ENCODE measurements around the gene SLC2A1. TPM values are rescaled to one million over a fixed set of nuclear protein-coding genes. Genes with fewer than 3 reads are reported as not detected.

Gene SLC2A1
- total RNA-seq, 4 donors from 2014 or later, result 4.6 to 76.2 (median 28.2) TPM

GRCh38 chr1:42983693-42984092 lies 25.0 kb upstream of the SLC2A1 start:
- intact Hi-C loops (cut with DNase I; ENCODE audit: low total_unique reads), result no loop called here
- TF ChIP-seq POLR2A (IDR thresholded peaks at IDR 0.05) (no peak), CTCF (IDR thresholded peaks at IDR 0.05) (no peak)
- H3K4me1 ChIP-seq, result no peaks in the 10 kb centered on the region
- no peaks in the 10 kb centered on the region for H3K27me3 ChIP-seq
- DNase-seq, result no peak
- no peaks in the 10 kb centered on the region for H3K9me3 ChIP-seq
- no peak overlapping the region for H3K4me3 ChIP-seq
- no peaks in the 10 kb centered on the region for H3K36me3 ChIP-seq
- H3K27ac ChIP-seq, result no peak overlapping the region

GRCh38 chr1:42983253-42983652 lies 24.6 kb upstream of the SLC2A1 start:
- Histone ChIP-seq H3K27ac (no peak overlapping the region), H3K4me3 (no peak overlapping the region), H3K27me3 (no peaks in the 10 kb centered on the region), H3K36me3 (no peaks in the 10 kb centered on the region), H3K9me3 (no peaks in the 10 kb centered on the region), H3K4me1 (no peaks in the 10 kb centered on the region)
- DNase-seq, result no peak
- TF ChIP-seq POLR2A (IDR thresholded peaks at IDR 0.05), result no peak
- TF ChIP-seq CTCF (IDR thresholded peaks at IDR 0.05), result no peak
- intact Hi-C loops (cut with DNase I; ENCODE audit: low total_unique reads), result no loop called here

GRCh38 chr1:42982641-42983040 lies 24.0 kb upstream of the SLC2A1 start:
- Histone ChIP-seq H3K4me3 (no peak overlapping the region), H3K4me1 (no peaks in the 10 kb centered on the region), H3K27me3 (no peaks in the 10 kb centered on the region), H3K36me3 (no peaks in the 10 kb centered on the region), H3K27ac (no peak overlapping the region), H3K9me3 (no peaks in the 10 kb centered on the region)
- no peak for DNase-seq
- intact Hi-C loops (cut with DNase I; ENCODE audit: low total_unique reads), result no loop called here
- TF ChIP-seq CTCF (IDR thresholded peaks at IDR 0.05) (no peak), POLR2A (IDR thresholded peaks at IDR 0.05) (no peak)

GRCh38 chr1:42981871-42982270 lies 23.2 kb upstream of the SLC2A1 start:
- Histone ChIP-seq H3K27me3 (no peaks in the 10 kb centered on the region), H3K9me3 (no peaks in the 10 kb centered on the region), H3K4me3 (no peak overlapping the region), H3K4me1 (no peaks in the 10 kb centered on the region), H3K27ac (no peak overlapping the region), H3K36me3 (no peaks in the 10 kb centered on the region)
- TF ChIP-seq POLR2A (IDR thresholded peaks at IDR 0.05) (no peak), CTCF (IDR thresholded peaks at IDR 0.05) (no peak)
- DNase-seq, result no peak
- intact Hi-C loops (cut with DNase I; ENCODE audit: low total_unique reads), result no loop called here

- DNase-seq, result no peak
- Histone ChIP-seq H3K27me3 (no peaks in the 10 kb centered on the region), H3K27ac (no peak overlapping the region), H3K36me3 (no peaks in the 10 kb centered on the region), H3K4me3 (no peak overlapping the region), H3K9me3 (no peaks in the 10 kb centered on the region), H3K4me1 (no peaks in the 10 kb centered on the region)
- intact Hi-C loops (cut with DNase I; ENCODE audit: low total_unique reads), result no loop called here
- TF ChIP-seq CTCF (IDR thresholded peaks at IDR 0.05) (no peak), POLR2A (IDR thresholded peaks at IDR 0.05) (no peak)
Measured at GRCh38 chr1:42981255-42981805, 22.7 kb upstream of the SLC2A1 start.

All from uterus (tissue), 4 donors.